ENCODE measurements around the gene RAB40A.

DNA sequence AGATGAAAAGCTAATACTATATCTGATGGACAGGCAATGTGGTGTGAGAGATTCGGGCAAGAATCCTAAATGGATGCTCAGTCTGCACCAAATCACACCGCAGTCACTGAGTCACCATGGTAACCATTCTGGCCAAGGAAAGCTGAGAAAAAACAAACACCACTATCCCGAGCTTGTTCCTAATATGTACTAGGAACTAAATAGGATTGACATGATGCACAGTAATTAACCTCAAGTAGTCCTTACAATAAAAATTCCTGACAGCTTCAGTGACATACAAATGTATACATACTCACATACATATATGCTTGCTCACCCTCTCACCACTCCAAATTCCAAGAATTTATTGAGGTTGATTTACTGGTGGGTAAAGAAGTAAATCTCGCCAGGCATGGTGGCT, 1.1 kb upstream of the RAB40A start:
- TF ChIP-seq, protein P1, sequence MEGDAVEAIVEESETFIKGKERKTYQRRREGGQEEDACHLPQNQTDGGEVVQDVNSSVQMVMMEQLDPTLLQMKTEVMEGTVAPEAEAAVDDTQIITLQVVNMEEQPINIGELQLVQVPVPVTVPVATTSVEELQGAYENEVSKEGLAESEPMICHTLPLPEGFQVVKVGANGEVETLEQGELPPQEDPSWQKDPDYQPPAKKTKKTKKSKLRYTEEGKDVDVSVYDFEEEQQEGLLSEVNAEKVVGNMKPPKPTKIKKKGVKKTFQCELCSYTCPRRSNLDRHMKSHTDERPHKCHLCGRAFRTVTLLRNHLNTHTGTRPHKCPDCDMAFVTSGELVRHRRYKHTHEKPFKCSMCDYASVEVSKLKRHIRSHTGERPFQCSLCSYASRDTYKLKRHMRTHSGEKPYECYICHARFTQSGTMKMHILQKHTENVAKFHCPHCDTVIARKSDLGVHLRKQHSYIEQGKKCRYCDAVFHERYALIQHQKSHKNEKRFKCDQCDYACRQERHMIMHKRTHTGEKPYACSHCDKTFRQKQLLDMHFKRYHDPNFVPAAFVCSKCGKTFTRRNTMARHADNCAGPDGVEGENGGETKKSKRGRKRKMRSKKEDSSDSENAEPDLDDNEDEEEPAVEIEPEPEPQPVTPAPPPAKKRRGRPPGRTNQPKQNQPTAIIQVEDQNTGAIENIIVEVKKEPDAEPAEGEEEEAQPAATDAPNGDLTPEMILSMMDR (IDR thresholded peaks at IDR 0.05): no peak
- no peak for TF ChIP-seq EP300 (IDR thresholded peaks at IDR 0.05)
